Fibroblast of skin of right biceps (primary cell): ENCODE results near the gene RARRES2.

Source experiments
- DNase-seq: peaks from one replicate; pipeline ENCODE4 v3.0.0-alpha.2; 2013

RARRES2 gene

DNA sequence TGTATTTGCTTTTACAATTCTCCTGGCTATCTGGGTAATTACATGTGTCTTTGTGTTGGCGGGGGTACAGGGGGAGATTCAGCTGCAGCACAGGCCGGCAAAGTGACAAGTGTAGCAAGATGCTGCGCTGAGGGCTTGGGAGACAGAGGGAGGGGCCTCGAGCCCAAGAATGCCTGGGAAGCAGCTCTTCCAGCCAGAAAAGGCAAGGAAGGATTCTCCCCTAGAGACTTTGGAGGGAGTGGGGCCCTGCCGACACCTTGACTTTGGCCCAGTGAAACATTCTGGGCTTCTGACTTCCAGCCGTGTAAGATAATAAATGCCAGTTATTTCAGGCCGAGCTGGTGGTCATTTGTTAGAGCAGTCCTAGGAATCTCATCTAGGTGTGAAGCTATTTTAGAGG lies 20.0 kb upstream of the RARRES2 start:
- no peak for DNase-seq

GRCh38 chr7:150360363-150361058 lies 19.1 kb upstream of the RARRES2 start:
- DNase-seq: no peak

DNA sequence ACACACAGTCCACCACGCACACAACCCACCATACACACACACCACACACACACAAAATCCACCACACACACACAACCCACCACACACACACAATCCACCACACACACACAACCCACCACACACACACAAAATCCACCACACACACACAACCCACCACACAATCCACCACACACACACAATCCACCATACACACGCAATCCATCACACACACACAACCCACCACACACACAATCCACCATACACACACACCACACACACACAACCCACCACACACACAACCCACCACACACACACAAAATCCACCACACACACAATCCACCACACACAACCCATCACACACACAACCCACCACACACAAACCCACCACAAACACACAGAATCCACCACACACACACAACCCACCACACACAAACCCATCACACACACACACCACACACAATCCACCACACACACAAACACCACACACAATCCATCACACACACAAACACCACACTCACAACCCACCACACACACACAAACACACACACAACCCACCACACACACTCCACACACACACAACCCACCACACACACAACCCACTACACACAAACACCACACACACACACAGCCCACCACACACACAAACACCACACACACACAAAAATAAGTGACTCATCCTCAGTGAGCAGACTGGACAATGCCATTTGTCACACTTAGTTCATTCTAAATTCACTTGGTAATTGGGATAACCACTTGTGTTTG lies 18.4 kb upstream of the RARRES2 start:
- DNase-seq: no peak

DNA sequence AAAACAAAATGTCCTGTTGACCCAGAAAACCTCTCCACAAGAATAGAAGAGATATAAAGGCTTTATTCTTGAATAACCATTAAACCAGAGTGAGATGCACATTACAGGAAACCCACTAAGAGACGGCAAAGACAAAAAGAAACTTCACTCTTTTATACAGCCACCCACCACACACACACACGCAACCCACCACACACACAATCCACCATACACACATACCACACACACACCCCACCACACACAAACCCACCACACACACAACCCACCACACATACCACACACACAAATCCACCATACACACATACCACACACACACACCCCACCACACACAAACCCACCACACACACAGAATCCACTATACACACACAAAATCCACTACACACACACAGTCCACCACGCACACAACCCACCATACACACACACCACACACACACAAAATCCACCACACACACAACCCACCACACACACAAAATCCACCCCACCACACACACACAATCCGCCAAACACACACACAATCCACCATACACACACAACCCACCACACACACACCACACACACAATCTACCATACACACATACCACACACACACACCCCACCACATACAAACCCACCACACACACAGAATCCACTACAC lies 17.7 kb upstream of the RARRES2 start:
- DNase-seq: no peak

DNA sequence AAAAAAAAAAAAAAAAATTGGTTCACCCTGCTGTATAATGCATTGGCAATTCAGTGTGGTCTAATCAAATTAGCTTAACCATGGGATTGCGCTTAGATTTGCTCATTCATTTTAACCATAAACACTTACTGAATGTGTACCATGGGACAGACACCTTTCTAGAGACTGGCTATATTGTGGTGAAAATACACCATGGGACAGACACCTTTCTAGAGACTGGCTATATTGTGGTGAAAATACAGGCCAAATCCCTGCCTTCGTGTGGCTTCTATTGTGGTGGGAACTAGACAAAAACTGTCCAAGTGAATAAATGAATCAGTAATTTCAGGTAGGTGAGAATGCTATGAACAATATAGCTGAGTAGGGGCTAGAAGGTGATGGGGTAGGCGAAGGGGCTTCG lies 17.0 kb upstream of the RARRES2 start:
- no peak for DNase-seq

GRCh38 chr7:150357771-150358427 lies 16.5 kb upstream of the RARRES2 start:
- no peak for DNase-seq

DNA sequence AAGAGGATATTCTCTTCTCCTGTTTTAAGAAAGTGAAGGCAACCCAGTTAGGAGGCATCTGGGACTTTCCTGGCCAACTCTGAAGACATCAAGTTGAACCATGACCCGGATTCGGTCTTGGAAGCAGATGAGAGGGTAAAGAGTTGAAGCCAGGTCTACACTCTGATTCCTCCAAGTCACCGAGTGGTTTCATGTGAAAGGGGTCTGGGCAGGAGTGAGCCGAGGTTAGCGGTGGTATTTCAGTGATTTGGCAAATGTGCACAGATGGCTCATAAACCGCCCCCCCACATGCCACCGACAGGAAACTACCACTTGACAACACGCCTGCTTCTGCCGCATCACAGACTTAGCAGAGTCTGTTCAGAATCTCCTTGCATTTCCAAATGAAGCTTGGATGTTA lies 15.8 kb upstream of the RARRES2 start:
- no peak for DNase-seq

DNA sequence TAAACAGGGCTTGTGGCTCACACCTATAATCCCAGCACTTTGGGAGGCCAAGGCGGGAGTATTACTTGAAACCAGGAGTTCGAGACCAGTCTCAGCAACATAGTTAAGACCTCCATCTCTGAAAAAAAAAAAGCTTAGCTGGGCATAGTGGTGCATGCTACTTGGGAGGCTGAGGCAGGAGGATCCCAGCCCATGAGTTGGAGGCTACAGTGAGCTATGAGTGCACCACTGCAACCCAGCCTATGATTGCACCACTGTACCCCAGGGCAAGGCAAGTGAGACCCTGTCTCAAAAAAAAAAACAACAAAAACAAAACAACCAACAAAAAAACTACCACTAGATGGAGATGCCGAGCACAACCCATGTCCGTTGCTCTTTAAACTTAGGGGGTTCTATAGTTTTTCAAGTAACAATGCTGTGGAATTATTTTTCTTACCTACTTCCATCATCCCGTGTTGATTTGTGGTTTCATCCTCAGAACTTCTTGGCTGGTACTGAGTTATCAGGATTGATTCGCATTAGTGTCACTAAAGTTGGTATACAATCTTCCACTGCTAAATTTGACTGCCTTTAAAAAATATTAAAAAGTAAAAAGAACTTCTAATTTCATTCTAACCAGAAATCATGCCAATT lies 15.0 kb upstream of the RARRES2 start:
- DNase-seq: peak; percentile 9

DNA sequence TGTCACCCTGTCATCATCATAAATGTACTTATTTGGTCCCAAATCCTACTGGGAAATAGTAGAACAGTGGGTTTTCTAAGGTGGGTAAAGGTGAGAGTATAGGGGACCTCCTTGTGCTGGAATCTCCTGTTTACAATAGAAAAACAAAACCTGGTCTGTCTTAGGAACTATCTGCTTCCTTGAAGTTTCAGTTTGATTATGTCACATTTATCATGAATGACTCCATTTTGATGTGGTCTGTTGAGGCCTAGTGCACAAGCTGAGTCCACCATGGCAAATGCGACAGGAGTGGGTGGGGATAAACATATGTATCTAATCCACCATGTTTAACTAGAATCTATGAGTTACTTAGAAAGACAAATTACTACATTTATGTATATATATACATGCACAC lies 14.2 kb upstream of the RARRES2 start:
- DNase-seq: no peak

GRCh38 chr7:150351587-150352194 lies 10.3 kb upstream of the RARRES2 start:
- no peak for DNase-seq

DNA sequence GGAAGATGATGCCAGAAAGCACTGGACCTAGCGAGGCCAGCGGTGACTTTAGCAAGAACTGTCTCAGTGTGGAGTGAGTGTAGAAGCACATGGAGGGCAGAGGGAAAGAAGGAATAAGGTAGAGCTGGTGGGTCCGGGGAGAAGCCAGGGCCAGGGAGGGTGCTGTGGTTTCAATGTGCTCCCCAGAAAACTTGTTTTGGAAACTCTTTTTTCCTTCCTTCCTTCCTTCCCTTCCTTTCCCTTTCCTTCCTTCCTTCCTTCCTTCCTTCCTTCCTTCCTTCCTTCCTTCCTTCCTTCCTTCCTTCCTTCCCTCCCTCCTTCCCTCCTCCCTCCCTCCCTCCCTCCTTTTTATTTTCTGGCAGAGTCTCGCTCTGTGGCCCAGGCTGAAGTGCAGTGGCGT lies 5.5 kb upstream of the RARRES2 start:
- DNase-seq: no peak

DNA sequence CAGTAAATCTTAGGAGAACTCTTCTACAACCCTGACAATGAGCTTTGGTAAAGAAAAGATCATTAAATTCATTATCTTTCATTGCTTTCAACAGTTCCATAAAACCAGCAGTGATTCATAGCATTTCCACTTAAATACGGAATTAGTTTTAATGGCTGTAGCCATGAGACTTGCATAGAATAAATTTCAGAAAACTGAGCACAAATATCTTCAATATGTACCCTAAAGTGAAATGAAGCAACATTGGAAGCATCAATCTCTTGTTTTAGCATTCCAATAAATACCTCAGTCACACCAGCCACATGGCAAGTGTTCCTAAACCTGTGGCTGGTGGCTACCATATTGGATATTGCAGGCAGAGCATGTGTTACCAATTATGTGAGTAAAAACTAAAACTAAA lies 3.6 kb upstream of the RARRES2 start:
- DNase-seq: no peak

DNA sequence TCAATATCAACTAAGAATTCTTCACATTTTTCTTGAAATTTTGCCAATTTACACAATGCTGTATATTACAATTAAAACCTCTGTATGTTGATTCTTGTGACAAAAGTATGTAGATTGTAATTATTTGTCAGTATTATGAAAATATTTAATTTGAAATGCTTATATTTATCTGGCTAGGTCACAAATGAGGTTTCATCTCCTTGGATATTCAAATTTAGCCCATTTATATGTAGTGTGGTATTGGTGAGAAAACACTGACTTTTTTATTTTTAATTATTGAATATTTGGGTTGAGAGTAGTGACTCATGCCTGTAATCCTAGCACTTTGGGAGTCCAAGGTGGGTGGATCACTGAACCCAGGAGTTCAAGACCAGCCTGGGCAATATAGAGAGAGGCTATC lies 2.9 kb upstream of the RARRES2 start:
- no peak for DNase-seq

DNA sequence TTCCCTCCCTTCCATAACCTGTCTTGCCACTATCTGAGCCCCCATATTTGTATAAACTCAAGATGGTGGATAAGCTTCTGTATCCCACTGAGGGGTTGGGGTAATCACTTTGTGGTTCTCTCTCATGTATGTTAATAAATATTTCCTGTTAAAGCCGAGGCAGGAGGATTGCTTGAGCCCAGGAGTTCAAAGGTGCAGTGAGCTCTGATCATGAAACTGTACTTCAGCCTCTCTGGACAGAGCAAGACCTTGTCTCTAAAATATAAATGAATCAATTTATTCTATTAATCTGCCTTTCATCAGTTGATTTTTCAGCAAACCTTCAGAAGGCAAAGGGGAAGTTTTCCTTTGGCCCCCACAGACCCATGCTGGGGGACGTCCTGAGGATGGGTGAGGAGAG lies 1.8 kb upstream of the RARRES2 start:
- no peak for DNase-seq

- no peak for DNase-seq
These were observed 636 bp upstream of the RARRES2 start for GRCh38 chr7:150342121-150342408.

DNA sequence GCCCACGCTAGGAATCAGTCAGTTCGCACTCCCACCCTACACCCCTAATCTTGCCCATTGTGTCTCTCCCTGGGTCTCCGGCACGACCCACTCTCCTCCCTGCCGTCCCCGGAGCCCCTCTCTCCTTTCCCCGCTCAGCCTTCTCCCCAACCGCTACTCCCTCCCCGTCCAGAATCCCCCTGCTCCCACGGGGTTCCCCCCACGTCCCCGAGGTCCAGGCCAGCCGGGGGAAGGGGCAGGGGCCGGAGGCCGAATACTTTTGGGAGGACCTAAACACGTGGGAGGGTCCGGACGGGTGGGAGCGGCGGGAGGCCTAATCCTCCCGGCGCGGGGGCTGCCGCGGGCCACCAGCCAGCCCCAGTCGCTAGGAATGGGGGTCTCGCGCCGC lies 560 bp downstream of the RARRES2 start:
- no peak for DNase-seq

- DNase-seq: peak; percentile 24
These were observed 1.2 kb downstream of the RARRES2 start for GRCh38 chr7:150340024-150340749.

GRCh38 chr7:150339409-150339809 lies 2.0 kb downstream of the RARRES2 start:
- DNase-seq: no peak

GRCh38 chr7:150338166-150338829 lies 3.1 kb downstream of the RARRES2 start:
- DNase-seq: no peak

GRCh38 chr7:150337659-150338081 lies 3.8 kb downstream of the RARRES2 start:
- no peak for DNase-seq

DNA sequence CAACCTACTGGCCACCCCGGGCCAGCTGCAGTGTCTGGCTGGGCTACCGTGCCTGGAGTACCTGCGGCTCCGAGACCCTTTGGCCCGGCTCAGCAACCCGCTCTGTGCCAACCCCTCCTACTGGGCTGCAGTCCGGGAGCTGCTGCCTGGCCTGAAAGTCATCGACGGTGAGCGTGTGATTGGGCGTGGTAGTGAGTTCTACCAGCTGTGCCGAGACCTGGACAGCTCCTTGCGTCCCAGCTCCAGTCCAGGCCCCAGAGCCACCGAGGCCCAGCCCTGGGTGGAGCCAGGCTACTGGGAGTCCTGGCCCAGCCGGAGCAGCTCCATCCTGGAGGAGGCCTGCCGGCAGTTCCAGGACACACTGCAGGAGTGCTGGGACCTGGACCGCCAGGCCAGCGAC lies 4.2 kb downstream of the RARRES2 start:
- no peak for DNase-seq

DNA sequence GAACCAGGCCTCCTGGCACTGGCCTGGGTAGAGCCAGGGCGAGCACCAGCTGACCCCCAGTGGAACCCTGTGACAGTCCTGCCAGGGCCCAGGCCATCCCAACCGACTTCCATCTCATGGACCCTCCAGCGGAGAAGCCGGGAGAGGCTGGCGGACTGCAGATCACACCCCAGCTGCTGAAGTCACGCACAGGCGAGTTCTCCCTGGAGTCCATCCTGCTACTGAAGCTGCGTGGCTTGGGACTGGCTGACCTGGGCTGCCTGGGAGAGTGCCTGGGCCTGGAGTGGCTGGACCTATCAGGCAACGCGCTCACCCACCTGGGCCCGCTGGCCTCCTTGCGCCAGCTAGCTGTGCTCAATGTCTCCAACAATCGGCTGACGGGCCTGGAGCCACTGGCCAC lies 4.7 kb downstream of the RARRES2 start:
- DNase-seq: no peak
